SK-N-SH (cell line): ENCODE data around the gene NLGN1. TPM values are rescaled to one million over a fixed set of nuclear protein-coding genes. Genes with fewer than 3 reads are reported as not detected.
"Not testable (repeated sequence)": the region's sequence is repeated elsewhere in the genome, so short reads cannot be mapped to it uniquely, and the experiment has no call there.

Source experiments
- CTCF ChIA-PET: fragments of 300-600, 350-600 bp; formaldehyde crosslinking; extraction: SDS; loops from one replicate; lab custom pipeline; 2021; lab: Yijun Ruan, JAX
- POLR2A ChIA-PET: fragments of 350-600 bp; sonication (Branson Sonifier 250); formaldehyde crosslinking; extraction: SDS; loops from one replicate; lab custom pipeline; 2020; ENCODE audit warnings: antibody characterized with exemption, inconsistent platforms; lab: Yijun Ruan, JAX
- DNase-seq: peaks from one replicate; pipeline ENCODE4 v3.0.0; 2012
- H2AFZ ChIP-seq: fragments of 200-600 bp; sonication (generic); 2 replicates; pipeline ENCODE4 v1.8.1; 2016; ENCODE audit warnings: antibody characterized with exemption, mild to moderate bottlenecking, low read depth
- H3F3A ChIP-seq: fragments of 200-600 bp; sonication (generic); replicated peaks from 2 replicates; pipeline ENCODE3; 2016; ENCODE audit warnings: antibody characterized with exemption, mild to moderate bottlenecking; ENCODE audit not compliant: insufficient read depth
- H3K27ac ChIP-seq, 2 experiments: fragments of 200-500 bp in 1 of 2; fragments of 200-600 bp in 1 of 2; sonication (Bioruptor generic) in 1 of 2; sonication (generic), shearing (Covaris generic) in 1 of 2; 2 replicates each; pipeline versions ENCODE4 v1.5.1 to v1.6.1; 2014 to 2016; ENCODE audit warnings: low read depth in 2 of 2, inconsistent platforms in 1 of 2, low read length in 1 of 2, mild to moderate bottlenecking in 1 of 2, mixed read lengths in 1 of 2
- H3K27me3 ChIP-seq: fragments of 200-600 bp; sonication (generic), shearing (Covaris generic); 2 replicates; pipeline ENCODE4 v1.6.1; 2016; ENCODE audit warnings: mixed run types; ENCODE audit not compliant: insufficient read depth
- H3K36me3 ChIP-seq, 2 experiments: fragments of 200-500 bp in 1 of 2; fragments of 200-600 bp in 1 of 2; sonication (Bioruptor generic) in 1 of 2; sonication (generic) in 1 of 2; replicated peaks in 1 of 2; 2 replicates each; pipeline versions ENCODE3 to v1.5.1; 2014 to 2016; ENCODE audit warnings: low read length in 1 of 2, mild to moderate bottlenecking in 1 of 2; ENCODE audit not compliant: insufficient read depth in 2 of 2, control insufficient read depth in 1 of 2
- H3K4me1 ChIP-seq, 2 experiments: fragments of 200-500 bp in 1 of 2; fragments of 200-600 bp in 1 of 2; sonication (Bioruptor generic) in 1 of 2; sonication (generic), shearing (Covaris generic) in 1 of 2; 2 replicates each; pipeline versions ENCODE4 v1.5.1 to v1.6.1; 2014 to 2016; ENCODE audit warnings: low read depth in 1 of 2, low read length in 1 of 2, mixed run types in 1 of 2; ENCODE audit not compliant: insufficient read depth in 2 of 2, control insufficient read depth in 1 of 2
- H3K4me2 ChIP-seq: fragments of 200-600 bp; sonication (generic), shearing (Covaris generic); 2 replicates; pipeline ENCODE4 v1.6.1; 2017; ENCODE audit warnings: mixed run types
- H3K4me3 ChIP-seq, 2 experiments: fragments of 200-500 bp in 1 of 2; fragments of 200-600 bp in 1 of 2; sonication (Bioruptor generic) in 1 of 2; sonication (generic), shearing (Covaris generic) in 1 of 2; 2 replicates each; pipeline versions ENCODE4 v1.5.1 to v1.8.1; 2014 to 2016; ENCODE audit warnings: low read depth in 2 of 2, inconsistent platforms in 1 of 2, low read length in 1 of 2, mild to moderate bottlenecking in 1 of 2, mixed read lengths in 1 of 2, moderate library complexity in 1 of 2
- H3K79me2 ChIP-seq: fragments of 200-600 bp; sonication (generic); 2 replicates; pipeline ENCODE4 v1.8.1; 2017; ENCODE audit warnings: mild to moderate bottlenecking; ENCODE audit not compliant: insufficient read depth
- H3K9ac ChIP-seq: fragments of 200-600 bp; sonication (generic); 2 replicates; pipeline ENCODE4 v1.6.1; 2017; ENCODE audit warnings: mixed run types
- H3K9me2 ChIP-seq: fragments of 200-600 bp; sonication (generic); 2 replicates; pipeline ENCODE4 v1.6.1; 2017; ENCODE audit warnings: mixed run types
- H3K9me3 ChIP-seq: fragments of 200-600 bp; sonication (generic); 2 replicates; pipeline ENCODE4 v1.6.1; 2017; ENCODE audit warnings: mixed run types, mild to moderate bottlenecking, moderate library complexity
- H4K20me1 ChIP-seq: fragments of 200-600 bp; sonication (generic); 2 replicates; pipeline ENCODE4 v1.6.1; 2017; ENCODE audit warnings: mild to moderate bottlenecking, mixed run types; ENCODE audit not compliant: insufficient read depth
- ELF1 ChIP-seq: IDR thresholded peaks from 2 replicates; pipeline ENCODE4 v1.4.0; 2012
- FOSL2 ChIP-seq: IDR thresholded peaks from 2 replicates; pipeline ENCODE4 v1.4.0; 2012; ENCODE audit warnings: low read depth, mild to moderate bottlenecking, moderate library complexity, borderline replicate concordance
- FOXJ3 ChIP-seq: sonication (generic); formaldehyde crosslinking; IDR thresholded peaks from 2 replicates; pipeline ENCODE4 v1.5.1; 2020; ENCODE audit warnings: mild to moderate bottlenecking, missing genetic modification reagents
- FOXM1 ChIP-seq: IDR thresholded peaks from 2 replicates; pipeline ENCODE4 v1.4.0; 2012; ENCODE audit warnings: low read depth, mild to moderate bottlenecking
- MEF2A ChIP-seq: IDR thresholded peaks from 2 replicates; pipeline ENCODE4 v1.4.0; 2012; ENCODE audit warnings: low read depth, borderline replicate concordance
- MXI1 ChIP-seq: IDR thresholded peaks from 2 replicates; pipeline ENCODE4 v1.6.1; 2012; ENCODE audit warnings: mild to moderate bottlenecking, low read depth, low read length, improper control_type of control experiment
- RFX5 ChIP-seq: IDR thresholded peaks from 2 replicates; pipeline ENCODE4 v1.6.1; 2012; ENCODE audit warnings: mild to moderate bottlenecking, improper control_type of control experiment, low read length
- USF2 ChIP-seq: fragments of 150-350 bp; IDR thresholded peaks from 2 replicates; pipeline ENCODE4 v1.6.1; 2017; ENCODE audit warnings: antibody characterized with exemption, low read length, low read depth, borderline replicate concordance
- YY1 ChIP-seq: IDR thresholded peaks from 2 replicates; pipeline ENCODE4 v1.4.0; 2012; ENCODE audit warnings: low read depth, mild to moderate bottlenecking
- WGBS: methylation state at CpG from one replicate; pipeline ENCODE4 v1.1.6; 2017; ENCODE audit warnings: low lambda C conversion rate; 5-methylcytosine and 5-hydroxymethylcytosine counted together
- polyA plus RNA-seq, 3 experiments: library from polyadenylated mRNA; depleted of rRNA; stranded (reverse); fragments of >200 nt; gene quantifications; 2 replicates each; pipeline ENCODE4 v1.2.3, GENCODE V29; 2012
- TF ChIP-seq, protein P1 (sequence below): fragments of 200-600 bp; sonication (generic); IDR thresholded peaks from 2 replicates; pipeline ENCODE4 v1.6.1; 2017; ENCODE audit warnings: antibody characterized with exemption, mild to moderate bottlenecking, moderate library complexity

Gene NLGN1
- polyA plus RNA-seq, 1 of the 3 experiments (the other 2 are of a cell fraction): 1.5 TPM

- TF ChIP-seq, protein P1, sequence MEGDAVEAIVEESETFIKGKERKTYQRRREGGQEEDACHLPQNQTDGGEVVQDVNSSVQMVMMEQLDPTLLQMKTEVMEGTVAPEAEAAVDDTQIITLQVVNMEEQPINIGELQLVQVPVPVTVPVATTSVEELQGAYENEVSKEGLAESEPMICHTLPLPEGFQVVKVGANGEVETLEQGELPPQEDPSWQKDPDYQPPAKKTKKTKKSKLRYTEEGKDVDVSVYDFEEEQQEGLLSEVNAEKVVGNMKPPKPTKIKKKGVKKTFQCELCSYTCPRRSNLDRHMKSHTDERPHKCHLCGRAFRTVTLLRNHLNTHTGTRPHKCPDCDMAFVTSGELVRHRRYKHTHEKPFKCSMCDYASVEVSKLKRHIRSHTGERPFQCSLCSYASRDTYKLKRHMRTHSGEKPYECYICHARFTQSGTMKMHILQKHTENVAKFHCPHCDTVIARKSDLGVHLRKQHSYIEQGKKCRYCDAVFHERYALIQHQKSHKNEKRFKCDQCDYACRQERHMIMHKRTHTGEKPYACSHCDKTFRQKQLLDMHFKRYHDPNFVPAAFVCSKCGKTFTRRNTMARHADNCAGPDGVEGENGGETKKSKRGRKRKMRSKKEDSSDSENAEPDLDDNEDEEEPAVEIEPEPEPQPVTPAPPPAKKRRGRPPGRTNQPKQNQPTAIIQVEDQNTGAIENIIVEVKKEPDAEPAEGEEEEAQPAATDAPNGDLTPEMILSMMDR: no peak
- no peak for TF ChIP-seq FOXJ3
Measured at GRCh38 chr3:174206607-174207192, 809.2 kb downstream of the NLGN1 start (continued).

DNA sequence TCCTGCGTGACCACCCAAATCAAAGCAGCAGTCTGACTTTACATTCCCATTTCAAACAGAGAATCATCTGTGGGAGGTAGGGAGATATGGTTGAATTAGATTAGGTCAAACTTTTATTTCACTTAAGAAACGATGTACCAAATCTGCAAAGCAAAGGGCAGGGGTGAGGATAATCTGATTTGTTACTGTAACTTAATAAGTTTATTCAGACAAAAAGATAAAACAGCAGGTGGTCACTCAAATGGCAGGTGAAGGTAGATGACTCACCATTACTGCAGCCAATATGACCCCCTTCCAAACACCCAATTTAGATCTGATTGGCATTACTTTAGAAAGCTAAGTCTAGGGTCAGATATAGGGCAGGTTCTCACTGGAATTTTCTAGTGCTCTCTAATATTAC is 810.6 kb downstream of the NLGN1 start:
- Histone ChIP-seq H3K4me1 (no peaks in the 10 kb centered on the region; a peak in 1 of 4 replicates), H3K9me2 (no peaks in the 10 kb centered on the region), H3K9me3 (no peaks in the 10 kb centered on the region), H3K4me2 (no peak overlapping the region), H3K4me3 (no peak overlapping the region), H3F3A (no peaks in the 10 kb centered on the region), H3K27me3 (no peaks in the 10 kb centered on the region), H4K20me1 (no peaks in the 10 kb centered on the region), H3K9ac (no peak overlapping the region), H3K36me3 (peaks cover 0 to 3% of the 10 kb centered on the region in 2 experiments), H2AFZ (no peak overlapping the region), H3K79me2 (no peaks in the 10 kb centered on the region), H3K27ac (no peak overlapping the region)
- 68% methylated on average over 2 of the region's 2 CpGs for WGBS
- TF ChIP-seq FOXM1 (no peak), YY1 (no peak), FOSL2 (no peak), MEF2A (no peak), ELF1 (no peak), RFX5 (no peak), MXI1 (no peak), USF2 (no peak)
- TF ChIP-seq, protein P1: no peak
- CTCF ChIA-PET: interaction anchor here (0.9 kb wide), 1 partner anchor 37 kb away, joined by 3 read pairs; no protein-coding TSS in a partner anchor
- POLR2A ChIA-PET: no interaction called here
- no peak for DNase-seq

DNA sequence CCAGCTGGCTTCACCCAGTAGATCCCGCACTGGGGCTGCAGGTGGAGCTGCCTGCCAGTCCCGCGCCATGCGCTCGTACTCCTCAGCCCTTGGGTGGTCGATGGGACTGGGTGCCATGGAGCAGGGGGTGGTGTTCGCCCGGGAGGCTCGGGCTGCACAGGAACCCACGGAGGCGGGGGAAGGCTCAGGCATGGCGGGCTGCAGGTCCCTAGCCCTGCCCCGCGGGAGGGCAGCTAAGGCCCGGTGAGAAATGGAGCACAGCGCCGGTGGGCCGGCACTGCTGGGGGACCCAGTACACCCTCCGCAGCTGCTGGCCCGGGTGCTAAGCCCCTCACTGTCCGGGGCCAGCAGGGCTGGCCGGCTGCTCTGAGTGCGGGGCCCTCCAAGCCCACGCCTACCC is 814.4 kb downstream of the NLGN1 start:
- CTCF ChIA-PET: interaction anchor here (0.6 kb wide), 1 partner anchor 129 kb away, joined by 3 read pairs; no protein-coding TSS in a partner anchor
- H3K9me2 ChIP-seq, H3F3A ChIP-seq, H3K4me1 ChIP-seq, H3K9ac ChIP-seq, DNase-seq, H3K9me3 ChIP-seq, H3K27ac ChIP-seq, H4K20me1 ChIP-seq, POLR2A ChIA-PET, H3K4me3 ChIP-seq, H3K4me2 ChIP-seq, H2AFZ ChIP-seq, H3K27me3 ChIP-seq, H3K79me2 ChIP-seq, H3K36me3 ChIP-seq: not testable (repeated sequence)
- no CpG with 5 or more reads among the region's 24 CpGs for WGBS
